NCI-H128 (cell line): ENCODE measurements around the gene POFUT2.

Source experiments
- DNase-seq: peaks from one replicate; lab custom pipeline; 2025; ENCODE audit not compliant: unreplicated experiment; lab: John Stamatoyannopoulos, UW

The POFUT2 gene

DNA sequence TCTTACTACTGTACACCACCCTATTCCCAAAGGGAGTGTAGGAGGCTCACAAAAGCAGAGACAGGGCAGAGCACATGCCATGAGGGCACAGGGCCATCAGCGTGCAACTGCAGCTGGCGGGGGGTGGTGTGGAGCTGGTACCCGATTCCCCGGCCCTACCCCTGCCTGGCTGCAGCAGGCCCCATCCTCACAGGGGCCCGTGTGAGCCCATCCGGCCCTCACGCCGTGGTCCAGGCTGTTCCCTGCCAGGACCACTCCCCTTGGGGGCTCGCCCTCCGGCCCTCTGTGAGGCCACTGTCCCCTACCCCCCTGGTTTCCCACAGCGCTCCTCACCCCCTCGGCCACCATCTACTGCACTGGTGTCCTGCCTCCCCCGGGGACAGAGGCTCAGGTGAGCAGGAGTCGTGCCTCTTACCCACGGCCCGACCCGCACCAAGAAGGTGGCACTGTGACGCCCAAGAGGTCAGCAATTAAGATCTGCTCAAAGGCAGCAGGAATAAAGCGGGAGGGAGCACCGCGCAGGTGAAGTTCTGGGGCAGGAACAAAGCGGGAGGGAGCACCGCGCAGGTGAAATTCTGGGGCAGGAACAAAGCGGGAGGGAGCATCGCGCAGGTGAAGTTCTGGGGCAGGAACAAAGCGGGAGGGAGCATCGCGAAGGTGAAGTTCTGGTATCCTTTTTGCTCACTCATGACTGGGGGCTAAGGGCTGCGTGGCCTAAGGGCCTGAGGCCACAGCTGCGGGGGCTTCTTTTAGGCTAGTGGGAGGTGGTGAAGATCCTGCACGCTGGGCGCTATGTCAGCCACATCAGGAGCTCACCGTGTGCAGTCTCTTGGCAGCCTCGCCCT lies 3.9 kb downstream of the POFUT2 start:
- no peak for DNase-seq

DNA sequence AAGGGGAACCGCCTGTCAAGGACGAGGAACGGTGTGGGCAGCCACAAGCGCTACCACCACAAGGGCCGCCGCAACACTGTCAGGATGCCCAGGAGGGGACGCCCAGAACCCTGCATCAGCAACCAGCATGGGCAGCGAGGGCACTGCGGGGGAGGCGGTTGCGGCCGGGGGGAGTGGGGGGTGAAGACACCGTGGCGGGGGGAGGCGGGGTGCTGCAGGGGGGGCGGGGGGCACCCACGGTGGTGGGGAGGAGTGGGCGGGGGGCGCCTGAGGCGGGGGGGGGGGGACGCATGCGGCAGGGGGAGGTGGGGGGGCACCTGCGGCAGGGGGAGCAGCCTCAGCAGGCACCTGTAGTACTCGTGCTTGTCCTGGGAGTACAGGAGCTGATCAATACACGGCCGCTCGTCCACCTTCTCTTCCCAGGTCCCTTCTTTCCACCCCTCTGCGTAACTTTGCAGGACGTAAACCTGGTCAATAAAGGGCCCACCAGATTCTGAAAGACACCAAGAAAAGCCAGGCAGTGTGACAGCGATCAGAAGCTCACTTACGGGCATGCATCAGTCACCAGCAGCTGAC lies 4.6 kb downstream of the POFUT2 start:
- DNase-seq = no peak

DNA sequence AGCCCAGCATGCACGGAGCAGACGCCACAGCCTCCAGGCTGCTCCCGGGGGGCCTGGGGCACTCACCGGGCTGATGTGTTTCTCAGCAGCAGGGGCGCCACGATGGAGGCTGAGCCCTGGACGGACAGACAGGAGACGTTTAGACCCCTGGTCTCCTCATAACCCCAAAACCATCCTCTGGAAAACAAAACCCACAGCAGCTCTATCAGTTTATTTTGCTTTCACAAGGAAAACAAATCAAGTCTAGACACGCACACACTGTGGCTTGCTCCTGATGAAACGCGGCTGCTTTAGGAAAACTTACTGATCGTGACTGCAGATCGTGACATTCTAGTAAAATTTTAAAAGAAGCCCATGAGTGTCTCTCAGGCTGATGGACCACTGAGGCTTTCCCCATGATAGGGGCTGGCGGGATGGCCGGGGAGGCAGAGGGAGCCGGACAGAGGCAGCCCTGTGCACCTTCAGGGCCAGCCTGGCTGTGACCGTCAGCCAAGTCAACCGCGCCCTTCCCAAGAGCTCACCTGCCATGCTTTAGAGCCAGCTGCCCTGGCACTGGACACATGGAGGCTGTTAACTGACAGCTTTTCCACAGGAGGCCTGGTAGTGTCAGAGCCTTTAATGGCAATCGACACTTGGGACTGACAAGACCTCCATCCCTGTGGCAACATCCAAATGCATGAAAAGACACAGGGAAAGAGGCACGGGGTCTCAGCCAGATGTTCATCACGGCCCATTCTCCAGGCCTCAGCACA lies 5.2 kb downstream of the POFUT2 start:
- DNase-seq = no peak

DNA sequence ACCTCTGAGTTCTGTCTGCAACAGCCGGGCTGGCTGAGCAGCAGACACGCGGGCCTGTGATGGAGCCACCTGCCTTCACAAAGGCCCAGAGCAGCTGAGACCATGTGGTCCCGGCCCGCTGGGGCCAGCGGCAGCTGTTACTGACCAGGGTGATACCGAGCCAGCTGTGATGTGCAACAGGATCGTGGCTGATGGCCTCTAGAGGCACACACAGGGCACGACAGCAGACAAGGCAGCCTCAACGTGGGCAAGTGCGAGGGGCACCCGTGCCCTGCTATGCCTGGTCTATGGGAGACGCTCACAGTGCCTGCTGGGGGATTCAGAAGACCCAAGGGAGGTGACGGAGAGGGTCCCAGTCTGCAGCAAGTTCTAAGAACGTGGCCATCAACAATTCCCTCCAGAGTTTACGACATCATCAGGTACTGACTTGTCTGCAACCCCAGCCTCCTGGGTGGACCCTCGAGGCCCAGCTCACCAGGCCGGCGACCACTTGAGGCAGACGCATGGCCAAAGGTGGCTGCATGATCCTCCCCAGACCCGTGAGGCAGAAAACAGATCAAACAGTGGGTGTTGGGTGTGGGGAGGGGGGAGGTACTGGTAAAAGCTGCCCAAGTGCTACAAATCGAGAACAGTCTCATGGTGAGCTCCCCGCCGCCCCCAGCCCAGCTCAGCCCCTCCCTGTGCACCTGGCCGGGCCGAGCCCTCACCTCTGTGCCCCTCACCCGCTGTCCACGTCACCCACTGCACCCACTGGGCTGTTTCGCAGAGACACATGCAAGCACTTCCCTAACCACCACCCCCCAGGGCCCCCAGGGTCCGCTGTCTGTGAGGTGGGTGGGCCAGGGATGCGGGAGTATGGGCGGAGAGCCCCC lies 6.0 kb downstream of the POFUT2 start:
- DNase-seq = no peak

DNA sequence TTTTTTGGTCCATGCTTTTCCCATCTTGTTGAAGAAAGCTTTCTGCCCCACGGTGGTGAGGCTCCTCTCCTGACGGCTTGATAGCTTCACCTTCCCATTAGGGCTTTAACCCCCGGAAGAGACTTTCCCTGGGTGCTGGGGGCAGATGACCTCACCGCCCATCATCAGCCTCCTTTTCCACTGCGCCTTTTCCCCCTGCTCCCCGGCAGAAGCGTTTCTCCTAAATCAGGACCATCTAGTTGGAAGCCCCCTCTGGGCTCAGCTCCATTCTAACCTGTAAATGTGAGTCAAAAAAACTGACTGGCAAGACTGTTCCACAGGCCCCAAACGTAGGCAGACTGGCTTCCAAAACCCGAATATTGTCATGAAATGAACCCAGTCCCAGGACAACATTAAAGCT lies 6.7 kb downstream of the POFUT2 start:
- DNase-seq = no peak

DNA sequence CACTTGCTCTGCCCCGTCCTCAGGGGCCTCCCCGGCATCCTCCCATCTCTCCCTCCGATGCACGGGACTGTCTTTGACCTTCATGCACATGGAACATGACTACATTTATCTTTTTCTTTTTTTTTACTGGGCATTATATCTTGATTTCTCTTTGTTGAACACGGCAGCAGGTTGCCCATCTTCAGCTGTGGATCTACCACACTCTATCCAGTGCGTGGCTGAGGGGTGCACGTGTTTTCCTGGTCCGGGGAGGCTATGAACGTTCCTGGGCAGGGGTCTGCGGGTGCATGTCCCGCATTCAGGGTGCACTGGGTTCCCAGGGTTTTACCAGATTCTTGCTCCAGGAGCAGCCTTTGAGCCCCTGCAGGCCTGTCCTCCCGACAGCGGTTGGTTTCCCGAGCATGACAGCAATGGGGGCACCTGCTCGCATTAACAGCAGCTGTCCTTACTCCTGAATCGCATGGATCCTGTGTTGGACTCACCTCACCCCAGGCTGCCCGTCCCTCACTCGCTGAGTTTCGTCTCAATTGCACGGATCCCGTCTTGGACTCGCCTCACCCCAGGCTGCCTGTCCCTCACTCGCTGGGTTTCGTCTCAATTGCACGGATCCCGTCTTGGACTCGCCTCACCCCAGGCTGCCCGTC lies 7.4 kb downstream of the POFUT2 start:
- no peak for DNase-seq

DNA sequence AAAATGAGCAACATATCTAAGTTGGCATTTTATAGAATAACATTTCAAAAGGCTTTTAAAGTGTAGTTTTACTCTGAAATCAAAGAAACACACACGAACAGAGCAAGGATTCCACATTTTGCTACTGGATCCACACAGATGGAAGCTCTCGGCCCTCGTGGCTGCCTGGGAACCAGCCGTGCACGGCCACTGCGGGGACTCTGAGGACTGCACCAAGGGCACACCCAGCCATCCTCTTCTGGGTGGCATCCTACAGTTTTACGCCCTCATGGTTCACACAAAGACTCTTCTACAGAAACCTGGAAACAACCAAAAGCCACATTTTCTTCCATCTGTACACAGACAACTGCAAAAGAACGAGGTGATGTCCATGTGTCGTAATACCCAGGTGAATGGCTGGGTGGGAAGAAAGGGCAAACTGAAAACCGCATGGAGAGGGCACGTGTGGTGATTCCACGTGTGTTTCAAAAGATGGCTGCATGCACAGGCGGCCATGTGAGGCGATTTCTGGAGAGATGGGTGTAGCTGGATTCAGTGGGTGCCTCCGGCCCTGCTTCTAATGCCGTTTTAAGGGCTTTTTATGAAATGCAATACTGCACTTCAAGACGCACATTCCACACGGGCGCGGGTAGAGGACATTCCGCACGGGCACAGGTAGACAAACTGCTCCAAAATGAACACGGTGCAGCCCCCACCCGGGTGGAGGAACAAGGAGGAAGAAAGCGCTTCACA lies 8.1 kb downstream of the POFUT2 start:
- DNase-seq = no peak

DNA sequence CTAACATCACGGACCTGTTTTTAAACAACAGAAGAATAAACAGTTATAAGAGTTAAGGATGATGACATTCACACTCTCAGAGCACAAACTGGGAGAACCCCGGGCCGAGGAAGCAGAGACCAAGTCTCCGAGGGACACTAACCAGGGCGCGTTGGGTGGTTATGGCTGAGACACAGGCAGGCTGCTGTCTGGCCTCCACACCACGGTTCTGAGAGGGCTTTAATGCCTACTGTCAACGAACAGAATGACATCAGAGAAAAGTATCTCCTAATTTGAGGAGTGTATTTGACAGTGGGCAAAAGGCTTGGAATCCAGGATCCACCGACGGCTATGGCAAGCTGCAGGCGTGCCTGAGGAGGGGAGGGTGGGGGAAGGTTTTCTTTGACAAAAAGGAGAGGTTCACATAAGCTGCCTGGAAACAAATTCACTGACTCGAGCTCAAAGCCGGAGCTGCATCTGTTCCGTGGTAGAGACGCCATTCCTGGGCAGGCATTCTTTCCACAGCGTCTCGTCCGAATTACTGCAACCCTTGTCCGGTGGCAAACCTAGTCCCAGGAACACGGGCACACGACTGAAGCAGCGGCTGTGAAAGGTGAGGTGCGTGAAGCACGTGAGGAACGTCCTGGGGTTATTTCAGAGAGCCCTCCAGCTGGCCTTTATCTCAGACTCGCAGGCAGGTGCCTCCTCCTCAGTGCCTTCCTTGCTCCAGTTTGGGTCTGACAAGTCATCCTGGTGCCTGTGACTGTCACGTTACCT lies 9.4 kb downstream of the POFUT2 start:
- no peak for DNase-seq

DNA sequence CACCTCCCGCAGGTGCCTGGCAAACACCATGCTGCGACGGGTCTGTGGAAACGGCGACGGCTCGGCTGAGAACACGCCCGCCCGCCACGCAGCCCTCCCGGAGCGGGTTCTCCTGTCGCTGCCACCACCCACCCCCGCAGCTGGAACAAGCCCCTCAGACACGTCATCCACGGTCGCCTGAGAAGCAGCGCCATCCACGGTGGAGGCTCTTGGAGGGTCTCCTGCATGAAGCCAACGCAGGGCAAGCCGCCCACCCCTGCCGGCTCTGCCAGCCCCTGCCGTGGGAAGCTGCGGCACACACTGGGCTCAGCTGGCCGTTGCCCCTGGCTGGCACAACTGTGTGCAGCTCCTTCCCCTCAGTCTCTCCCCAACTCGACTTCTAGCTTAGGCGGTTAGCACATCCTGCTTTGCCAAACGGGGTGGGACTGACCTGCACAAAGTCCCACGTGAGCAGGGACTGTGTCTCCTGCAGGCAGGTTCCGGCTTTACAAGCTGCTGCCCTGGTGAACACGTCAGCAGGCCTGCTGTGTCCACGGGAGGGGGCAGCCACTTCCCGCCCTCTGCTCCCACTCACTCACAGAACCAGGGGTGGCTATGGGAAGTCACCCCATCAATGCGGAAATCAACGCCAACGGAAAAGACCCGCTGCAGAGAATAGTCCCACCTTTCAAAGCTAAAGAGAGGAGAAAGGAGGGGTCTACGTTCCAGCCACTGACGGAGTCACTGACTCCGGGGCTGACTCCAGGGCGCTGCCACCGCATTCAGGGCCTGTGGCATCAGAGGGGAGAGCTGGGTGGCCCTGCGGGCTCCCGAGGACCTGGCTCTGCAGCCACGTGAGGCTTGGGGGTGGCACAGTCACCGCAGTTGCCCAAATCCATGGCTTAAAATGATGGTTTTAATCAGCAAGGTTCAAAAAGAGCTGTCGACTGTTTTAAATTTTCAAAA lies 10.3 kb downstream of the POFUT2 start:
- DNase-seq = no peak

DNA sequence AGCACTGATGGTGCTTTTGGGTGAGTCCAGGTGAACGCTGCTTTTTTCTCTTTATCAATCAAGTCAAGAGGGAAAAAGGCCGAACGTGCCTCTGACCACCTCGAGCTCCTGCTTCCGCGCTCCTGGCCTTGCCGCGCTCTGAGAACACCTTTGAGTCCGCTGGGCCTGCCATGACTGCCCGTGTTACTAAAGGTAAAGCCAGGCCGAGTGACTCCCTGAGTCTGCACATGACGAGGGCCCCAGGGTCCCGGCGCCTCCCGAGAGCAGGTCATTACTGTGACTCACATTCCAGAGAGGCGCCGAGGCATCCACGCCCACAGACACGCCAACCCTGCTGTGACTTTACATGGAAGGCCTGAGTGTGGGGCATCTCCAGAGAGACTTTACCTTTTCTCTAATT lies 11.1 kb downstream of the POFUT2 start:
- DNase-seq = no peak

DNA sequence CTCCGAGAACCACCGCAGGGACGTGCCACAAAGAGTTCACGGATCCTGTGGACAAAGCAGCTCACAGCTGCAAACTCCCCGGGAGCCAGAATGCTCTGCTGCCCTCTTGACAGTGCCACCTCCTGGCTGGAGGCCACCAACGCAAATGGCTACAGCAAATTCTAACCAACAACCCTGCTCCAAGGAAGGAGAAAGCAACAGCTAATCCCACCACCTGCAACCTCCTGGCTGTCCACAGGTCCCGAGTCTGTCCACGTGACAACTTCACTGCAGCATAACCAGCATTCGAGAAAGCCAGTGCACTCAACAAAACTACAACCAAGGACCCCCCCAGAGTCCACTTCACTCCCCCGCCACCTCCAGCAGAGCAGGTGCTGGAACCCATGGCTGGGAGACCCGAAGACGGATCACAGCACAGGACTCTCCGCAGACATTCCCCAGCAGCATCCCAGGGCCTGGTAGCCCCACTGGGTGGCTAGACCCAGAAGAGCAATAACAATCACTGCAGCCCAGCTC lies 17.3 kb downstream of the POFUT2 start:
- no peak for DNase-seq

DNA sequence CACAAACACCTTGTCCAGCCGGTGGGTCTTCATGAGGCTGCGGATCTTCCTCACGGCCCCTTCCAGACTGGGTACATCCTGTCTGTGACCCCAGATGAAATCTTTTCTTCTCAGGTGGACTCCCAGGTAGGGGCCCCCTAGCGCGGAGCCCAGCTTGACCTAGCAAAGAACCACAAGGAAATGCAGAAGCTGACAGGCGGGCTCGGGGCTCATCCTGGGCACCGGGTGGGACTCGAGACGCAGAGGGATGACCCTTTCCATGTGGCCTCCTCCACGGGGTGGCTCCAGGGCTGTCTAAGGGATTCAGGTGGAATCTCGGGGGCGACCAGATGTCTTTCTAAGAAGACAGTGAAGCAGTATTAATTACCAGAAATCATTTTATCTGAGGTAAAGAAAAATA lies 17.8 kb downstream of the POFUT2 start:
- DNase-seq = no peak

DNA sequence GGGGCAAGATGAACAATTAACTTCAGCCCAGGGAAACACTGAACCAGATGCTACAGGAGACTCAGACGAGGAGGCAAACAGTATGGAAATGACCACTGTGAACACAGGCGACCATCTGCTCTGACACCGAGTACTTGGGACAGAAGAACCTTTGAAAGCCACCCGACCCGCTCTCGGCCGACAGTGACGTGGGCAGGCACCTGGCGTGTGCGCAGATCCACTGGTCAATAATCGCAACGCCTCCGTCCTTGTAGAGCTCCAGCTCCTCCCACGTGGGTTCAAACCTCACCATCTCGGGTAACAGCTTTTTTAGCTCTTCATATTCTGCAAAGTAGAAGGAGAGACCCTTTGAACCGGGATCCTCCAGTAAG lies 20.3 kb downstream of the POFUT2 start:
- DNase-seq = no peak

DNA sequence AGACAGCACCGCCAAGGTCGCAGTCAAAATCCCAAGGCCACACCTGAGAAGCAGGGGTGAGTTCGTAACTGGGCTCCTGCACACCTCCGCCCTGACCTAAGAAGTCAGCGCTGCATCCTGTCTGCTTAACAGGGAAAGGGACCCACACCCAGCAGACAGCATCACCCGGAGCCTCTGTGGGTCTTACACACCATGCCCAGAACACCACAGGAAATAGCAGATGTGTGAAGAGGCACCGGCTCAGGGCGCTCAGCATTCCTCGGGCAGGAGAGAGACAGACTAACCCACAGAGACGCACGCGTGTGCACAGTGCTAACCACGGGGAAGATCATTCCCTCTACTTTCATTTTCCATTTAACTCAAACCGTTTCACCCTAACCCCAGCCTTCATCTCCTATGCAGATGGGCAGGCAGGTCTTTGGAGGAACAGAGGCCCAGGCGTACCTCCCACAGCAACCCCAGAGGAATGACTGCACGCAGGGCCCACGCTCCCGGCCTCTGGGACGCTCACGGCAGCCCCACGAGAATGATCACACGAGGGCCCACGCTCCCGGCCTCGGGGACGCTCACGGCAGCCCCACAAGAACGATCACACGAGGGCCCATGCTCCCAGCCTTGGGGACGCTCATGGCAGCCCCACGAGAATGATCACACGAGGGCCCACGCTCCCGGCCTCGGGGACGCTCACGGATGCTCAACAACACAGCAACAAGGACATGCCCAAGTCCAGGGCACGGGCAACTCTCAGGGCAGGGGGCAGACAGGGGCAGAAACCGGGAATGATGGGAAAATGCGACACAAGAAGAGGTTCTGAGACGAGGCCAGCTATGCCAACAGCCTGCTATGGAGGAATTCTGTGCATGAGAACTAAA lies 20.9 kb downstream of the POFUT2 start:
- DNase-seq = no peak

DNA sequence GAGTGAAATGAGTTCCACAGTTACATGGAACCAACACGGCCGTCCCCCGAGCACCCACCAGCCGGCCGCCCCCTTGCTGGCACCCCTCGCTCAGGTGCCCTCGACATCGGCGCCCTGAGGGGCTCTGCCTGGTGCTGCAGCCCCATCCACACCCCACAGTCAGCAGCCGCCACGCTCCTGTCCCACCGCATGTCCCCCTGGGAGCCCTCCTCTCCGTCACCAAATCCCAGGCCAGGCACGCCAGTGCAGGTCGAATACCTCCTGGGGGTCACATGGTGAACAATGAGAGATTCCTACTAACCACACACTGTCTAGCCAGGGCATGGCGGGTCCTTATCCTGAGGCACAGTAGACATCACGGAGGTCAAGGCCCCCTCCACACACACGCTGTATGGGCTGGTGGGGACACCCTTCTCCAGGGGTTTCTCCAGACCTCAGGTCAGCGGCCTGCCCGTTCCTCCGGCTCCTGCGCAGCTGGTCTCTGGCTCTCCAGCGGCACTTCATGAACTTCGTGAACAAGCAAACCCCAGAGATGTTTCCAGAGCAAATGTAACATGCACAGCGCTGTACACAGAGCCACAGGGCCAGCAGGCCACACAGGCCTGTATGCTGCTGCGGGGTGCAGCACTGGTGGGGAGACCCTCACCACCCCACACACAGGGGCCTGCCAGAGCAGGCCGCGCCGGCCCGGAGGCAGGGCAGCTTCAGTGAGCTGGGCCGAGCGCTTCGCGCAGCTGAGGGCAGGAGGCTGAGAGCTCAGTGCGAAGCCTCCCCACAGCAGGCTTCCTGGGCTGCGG lies 21.8 kb downstream of the POFUT2 start:
- no peak for DNase-seq

DNA sequence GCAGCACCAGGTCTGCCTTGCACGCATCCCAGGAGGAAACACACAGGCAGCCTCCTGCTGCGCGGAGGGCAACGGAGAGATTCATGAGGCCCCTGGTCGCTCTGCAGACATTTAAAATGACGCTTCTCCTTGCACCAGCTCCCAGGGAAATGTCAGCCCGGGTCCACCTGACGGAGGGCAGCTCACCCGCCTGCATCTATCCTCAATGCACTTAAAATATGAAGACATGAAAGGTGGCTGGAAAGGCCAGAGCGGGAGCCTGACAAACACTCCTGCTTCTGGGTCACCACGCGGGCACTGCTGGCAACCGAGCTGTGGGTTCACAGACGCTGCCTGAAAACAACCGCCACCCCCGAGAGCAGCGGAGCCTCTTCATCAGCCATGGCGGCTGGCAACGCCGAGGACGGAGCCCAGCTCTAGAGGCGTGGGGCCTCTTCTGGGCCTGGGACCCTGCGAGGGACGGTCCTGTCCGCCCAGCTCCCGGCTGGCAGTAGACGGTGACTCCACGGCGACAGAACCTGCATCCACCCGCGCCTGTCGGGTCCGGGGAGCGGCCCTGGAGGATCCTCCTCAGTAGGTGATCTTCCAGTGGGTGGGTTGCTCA lies 22.7 kb downstream of the POFUT2 start:
- no peak for DNase-seq
